CD4-positive, alpha-beta T cell treated with Interleukin-21 for 1 hour (primary cell): Measurements from ENCODE around the gene MPI.
"Not testable (repeated sequence)": the region's sequence is repeated elsewhere in the genome, so short reads cannot be mapped to it uniquely, and the experiment has no call there.

ENCODE experiments used
- DNase-seq: peaks from one replicate; pipeline ENCODE4 v3.0.0-alpha.2; 2020

Gene MPI

DNA sequence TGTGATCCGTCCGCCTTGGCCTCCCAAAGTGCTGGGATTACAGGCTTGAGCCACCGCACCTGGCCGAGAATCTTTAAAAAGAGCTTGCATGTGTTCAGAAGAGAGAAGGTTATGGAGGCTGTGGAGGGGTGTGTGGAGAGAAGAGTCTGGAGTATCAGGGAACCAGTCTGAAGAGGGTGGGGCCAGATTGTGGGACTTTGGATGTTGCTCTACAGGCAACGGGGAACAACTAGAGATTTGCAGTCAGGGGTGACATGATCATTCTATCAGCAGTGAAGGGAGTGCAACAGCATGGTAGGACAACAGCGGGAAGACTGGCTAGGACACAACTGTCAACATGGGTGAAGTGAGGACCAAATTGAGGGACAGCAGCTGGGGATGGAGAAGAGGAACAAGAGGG lies 25.5 kb upstream of the MPI start:
- no peak for DNase-seq

DNA sequence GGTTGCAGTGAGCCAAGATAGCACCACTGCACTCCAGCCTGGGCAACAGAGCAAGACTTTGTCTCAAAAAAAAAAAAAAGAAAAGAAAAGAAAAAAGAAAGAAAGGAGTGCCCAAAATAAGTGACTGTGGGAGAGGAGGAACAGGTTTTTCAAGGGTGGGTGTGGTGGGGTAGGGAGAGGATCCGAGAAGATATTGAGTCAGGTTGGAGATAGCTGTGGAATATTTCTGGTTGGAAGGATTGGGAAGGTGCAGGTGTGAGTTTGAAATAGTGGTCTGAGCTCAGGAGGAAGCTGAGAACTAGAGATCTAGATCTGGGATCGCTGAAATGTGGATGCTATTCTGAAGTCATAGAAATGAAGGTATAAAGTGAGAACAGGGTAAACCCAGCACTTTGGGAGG lies 24.5 kb upstream of the MPI start:
- DNase-seq = no peak

DNA sequence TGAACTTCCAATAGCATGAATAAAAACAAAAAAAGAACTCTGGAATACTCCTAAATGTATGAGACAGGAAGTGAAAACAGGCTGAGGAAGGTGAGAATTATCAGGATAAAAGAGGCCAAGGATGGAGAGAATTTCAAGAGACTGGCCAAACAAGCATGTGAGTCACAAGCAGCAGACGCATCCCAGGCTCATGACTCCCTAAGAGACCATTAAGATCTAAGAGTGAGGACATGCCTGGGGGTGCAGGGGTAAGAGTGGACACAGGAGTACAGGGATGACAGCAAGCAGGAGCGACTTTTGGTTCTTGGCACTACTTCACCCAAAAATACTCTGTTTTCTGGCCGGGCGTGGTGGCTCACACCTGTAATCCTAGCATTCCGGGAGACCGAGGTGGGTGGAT lies 23.8 kb upstream of the MPI start:
- DNase-seq = no peak

DNA sequence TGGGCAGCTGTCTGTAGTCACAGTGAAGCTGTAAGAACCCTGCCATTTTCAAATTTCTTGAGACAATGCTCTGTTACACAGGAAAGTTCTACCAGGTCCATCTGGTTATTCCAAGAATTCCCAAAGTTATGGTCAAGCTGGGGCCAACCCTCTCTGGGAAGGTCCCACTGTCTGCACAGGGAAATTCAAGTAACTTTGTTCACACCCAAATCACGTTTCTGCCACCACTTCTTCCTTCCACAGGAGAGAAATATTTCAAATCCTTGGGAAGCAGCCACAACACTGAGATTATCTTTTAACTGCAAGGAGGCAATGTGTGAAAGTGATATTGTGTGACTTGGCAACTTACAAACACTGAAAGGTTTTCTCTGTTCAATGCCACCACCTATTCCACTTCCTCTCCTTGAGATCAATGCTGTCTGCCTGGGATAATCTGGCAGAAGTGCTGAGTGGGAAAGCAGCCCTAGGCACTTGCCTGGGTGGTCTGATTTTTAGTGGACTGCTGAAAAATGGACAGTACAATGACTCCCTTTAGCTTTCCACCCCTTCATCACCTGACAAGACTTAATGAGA lies 22.3 kb upstream of the MPI start:
- DNase-seq = no peak

- DNase-seq = peak; percentile 27
These were observed 21.8 kb upstream of the MPI start for GRCh38 chr15:74868059-74868458.

DNA sequence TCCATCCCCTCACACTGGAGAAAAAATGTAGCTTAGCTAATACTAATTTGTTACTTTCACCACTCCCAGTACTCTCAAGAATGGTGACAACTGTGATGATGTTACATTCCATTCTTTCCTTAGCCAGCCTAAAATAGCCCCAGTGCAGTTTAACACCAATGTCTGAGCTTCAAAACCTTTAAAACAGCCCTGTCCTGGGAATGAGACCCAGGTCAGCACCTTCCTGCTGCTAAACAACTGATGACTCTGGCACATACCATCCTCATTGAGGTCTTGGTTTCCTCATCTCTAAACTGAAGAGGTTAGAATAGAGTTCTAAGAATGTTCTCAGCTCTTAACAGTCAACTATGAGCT lies 20.5 kb upstream of the MPI start:
- DNase-seq = no peak

- peak; percentile 47 for DNase-seq
These were observed 20.0 kb upstream of the MPI start for GRCh38 chr15:74869726-74870407.

DNA sequence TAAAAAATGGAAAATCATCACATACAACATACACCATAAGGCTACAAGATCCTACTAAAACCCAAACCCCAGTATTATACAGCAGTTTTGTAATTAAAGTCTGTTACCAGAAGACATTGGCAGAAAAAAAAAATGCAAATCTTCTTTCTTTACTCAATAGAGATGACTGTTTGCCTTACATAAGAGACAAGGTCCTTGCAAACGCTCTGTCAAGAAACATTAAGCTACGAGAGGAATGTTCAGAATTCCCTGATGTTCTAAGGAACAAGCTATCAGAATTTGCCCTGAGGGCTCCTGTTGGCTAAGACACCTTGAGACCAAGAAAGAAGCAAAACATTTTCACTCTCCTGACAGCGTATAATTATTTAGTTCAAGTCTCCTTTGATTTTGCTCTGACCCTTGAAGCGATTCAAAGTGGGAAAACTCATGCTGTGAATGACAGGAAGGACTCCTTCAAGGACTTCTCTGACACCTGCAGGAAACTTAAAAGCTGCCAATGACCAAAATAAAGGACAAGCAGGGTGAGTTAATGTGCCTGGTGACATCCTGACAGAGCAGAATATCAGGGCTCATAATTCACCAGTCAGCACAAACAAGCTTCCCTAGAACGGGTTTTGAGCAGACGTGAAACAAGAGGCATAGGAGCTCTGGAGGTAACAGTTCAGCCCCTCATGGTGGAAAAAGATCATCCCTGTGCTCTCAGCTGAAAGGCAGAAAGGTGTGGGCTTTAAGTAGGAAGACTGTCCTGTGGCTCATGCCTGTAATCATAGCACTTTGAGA lies 19.2 kb upstream of the MPI start:
- no peak for DNase-seq

- no peak for DNase-seq
These were observed 17.2 kb upstream of the MPI start for GRCh38 chr15:74872702-74873035.

- DNase-seq = peak; percentile 92
These were observed 16.6 kb upstream of the MPI start, which contains the start of gene SCAMP2 for GRCh38 chr15:74873036-74873755. SCAMP2 (minus strand) TSS chr15:74873365; CDS start chr15:74873255, 110 bp downstream.

- peak; percentile 30 for DNase-seq
These were observed 16.0 kb upstream of the MPI start for GRCh38 chr15:74873756-74874424.

DNA sequence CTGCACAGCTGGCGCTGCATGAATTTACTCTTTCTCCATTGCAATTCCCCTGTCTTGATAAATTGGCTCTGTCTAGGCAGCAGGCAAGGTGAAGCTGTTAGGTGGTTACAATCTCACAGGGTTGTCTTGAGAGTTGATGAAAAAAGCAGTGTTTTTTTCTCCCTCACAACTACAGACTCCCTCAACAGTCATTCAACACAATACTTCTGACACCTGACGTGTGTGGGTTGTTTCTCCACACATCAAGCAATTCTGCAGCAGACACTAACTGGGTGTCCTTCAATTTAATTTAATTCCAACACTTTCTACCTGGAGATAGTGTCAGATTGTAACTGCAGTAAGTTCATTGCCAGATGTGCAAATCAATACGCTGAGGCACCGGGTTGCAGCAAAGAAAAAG lies 11.6 kb upstream of the MPI start:
- no peak for DNase-seq

DNA sequence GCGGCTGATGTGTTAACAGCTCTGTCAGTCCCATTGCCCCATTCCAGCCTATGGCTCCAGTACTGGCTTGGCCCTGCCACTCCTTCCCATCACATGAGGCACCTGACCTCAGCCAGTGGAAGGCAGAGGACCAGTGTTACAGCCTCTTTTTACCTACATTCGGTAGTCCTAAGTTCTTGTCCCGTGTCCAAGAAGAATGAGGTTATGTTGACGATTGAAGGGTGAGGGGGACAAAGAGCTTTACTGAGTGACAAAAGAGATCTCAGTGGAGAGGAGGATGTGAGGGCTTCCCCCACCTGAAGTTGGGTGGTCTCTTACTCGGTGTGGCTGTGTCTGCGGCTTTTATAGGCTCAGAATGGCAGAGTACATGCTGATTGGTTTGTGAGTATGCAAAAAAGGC lies 7.3 kb upstream of the MPI start:
- no peak for DNase-seq

- no peak for DNase-seq
These were observed 5.2 kb upstream of the MPI start for GRCh38 chr15:74884428-74885223.

GRCh38 chr15:74885461-74885860 lies 4.4 kb upstream of the MPI start:
- DNase-seq = no peak

- not testable (repeated sequence) for DNase-seq
These were observed 2.2 kb upstream of the MPI start for GRCh38 chr15:74887537-74888193.

GRCh38 chr15:74888716-74889115 lies 1.1 kb upstream of the MPI start:
- DNase-seq = no peak

GRCh38 chr15:74889390-74889882 lies 406 bp upstream of the MPI start:
- DNase-seq = no peak

GRCh38 chr15:74890665-74890960 lies 771 bp downstream of the MPI start:
- no peak for DNase-seq

GRCh38 chr15:74891469-74891868 lies 1.6 kb downstream of the MPI start:
- no peak for DNase-seq

GRCh38 chr15:74892313-74892712 lies 2.5 kb downstream of the MPI start:
- no peak for DNase-seq

DNA sequence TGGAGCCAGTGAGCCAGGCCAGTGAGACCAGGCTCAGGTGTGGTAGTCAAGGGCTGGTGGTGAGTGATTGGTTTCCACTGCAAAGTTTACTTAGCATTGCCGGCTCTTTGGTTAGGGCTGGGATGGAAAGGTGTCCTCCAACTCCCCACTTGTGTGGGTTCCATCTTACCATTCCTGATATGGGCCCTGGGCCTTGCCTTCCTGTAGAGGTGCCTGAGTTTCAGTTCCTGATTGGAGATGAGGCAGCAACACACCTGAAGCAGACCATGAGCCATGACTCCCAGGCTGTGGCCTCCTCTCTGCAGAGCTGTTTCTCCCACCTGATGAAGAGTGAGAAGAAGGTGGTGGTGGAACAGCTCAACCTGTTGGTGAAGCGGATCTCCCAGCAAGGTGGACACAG lies 3.1 kb downstream of the MPI start:
- DNase-seq = no peak
